Eye (tissue), 1 donor: ENCODE results near the gene JADE1.
A peak's percentile ranks its signal among the peaks of the same experiment; 100 is the strongest.

ENCODE experiments used
- DNase-seq: peaks from one replicate; pipeline ENCODE4 v3.0.0-alpha.2; 2015

Gene JADE1

GRCh38 chr4:128810871-128811570 is 1.5 kb downstream of the JADE1 start:
- DNase-seq = peak; percentile 93

- peak; percentile 96 for DNase-seq
These were observed 2.3 kb downstream of the JADE1 start for GRCh38 chr4:128811571-128812441.

- DNase-seq = peak; percentile 91
These were observed 3.1 kb downstream of the JADE1 start for GRCh38 chr4:128812442-128813235.

- no peak for DNase-seq
These were observed 4.5 kb downstream of the JADE1 start for GRCh38 chr4:128813965-128814364.

- no peak for DNase-seq
These were observed 8.9 kb downstream of the JADE1 start for GRCh38 chr4:128818442-128818841.

GRCh38 chr4:128819082-128819742 is 9.7 kb downstream of the JADE1 start:
- no peak for DNase-seq

- DNase-seq = no peak
These were observed 11.2 kb downstream of the JADE1 start for GRCh38 chr4:128820671-128821070.

- no peak for DNase-seq
These were observed 11.7 kb downstream of the JADE1 start for GRCh38 chr4:128821151-128821550.

GRCh38 chr4:128823025-128823661 is 13.6 kb downstream of the JADE1 start:
- DNase-seq = peak; percentile 26

- no peak for DNase-seq
These were observed 15.7 kb downstream of the JADE1 start for GRCh38 chr4:128825226-128825625.

- no peak for DNase-seq
These were observed 17.8 kb downstream of the JADE1 start for GRCh38 chr4:128827296-128827695.

- peak; percentile 30 for DNase-seq
These were observed 21.5 kb downstream of the JADE1 start for GRCh38 chr4:128830906-128831503.

- peak; percentile 68 for DNase-seq
These were observed 22.2 kb downstream of the JADE1 start for GRCh38 chr4:128831531-128832242.

GRCh38 chr4:128832243-128832625 is 22.7 kb downstream of the JADE1 start:
- DNase-seq = no peak

- no peak for DNase-seq
These were observed 26.2 kb downstream of the JADE1 start for GRCh38 chr4:128835498-128836222.

GRCh38 chr4:128837198-128837597 is 27.7 kb downstream of the JADE1 start:
- DNase-seq = no peak

GRCh38 chr4:128837679-128838078 is 28.2 kb downstream of the JADE1 start:
- DNase-seq = no peak

GRCh38 chr4:128840711-128841318 is 31.3 kb downstream of the JADE1 start:
- no peak for DNase-seq

GRCh38 chr4:128841402-128841801 is 31.9 kb downstream of the JADE1 start:
- DNase-seq = no peak

GRCh38 chr4:128844931-128845330 is 35.4 kb downstream of the JADE1 start:
- no peak for DNase-seq
